T-helper 1 cell treated with Interleukin-12 subunit alpha and Interleukin-12 subunit beta and Interleukin-4 antibody, amounts not matched to agents 30 μg/mL and 1 μg/mL, for 36 hours (primary cell): Measurements from ENCODE around the gene PAGE1.

Experiments
- H3K27ac Mint-ChIP-seq: one replicate; pipeline ENCODE4 v1.8.0; 2021; ENCODE audit warnings: mild to moderate bottlenecking, mixed read lengths
- H3K27me3 Mint-ChIP-seq: one replicate; pipeline ENCODE4 v1.8.0; 2021; ENCODE audit warnings: low read depth, mixed read lengths
- H3K36me3 Mint-ChIP-seq: one replicate; pipeline ENCODE4 v1.8.0; 2021; ENCODE audit warnings: low read depth, mixed read lengths
- H3K4me1 Mint-ChIP-seq: one replicate; pipeline ENCODE4 v1.8.0; 2021; ENCODE audit warnings: low read depth, mixed read lengths
- H3K4me3 Mint-ChIP-seq: one replicate; pipeline ENCODE4 v1.8.0; 2021; ENCODE audit warnings: mild to moderate bottlenecking, moderate library complexity, mixed read lengths
- H3K9me3 Mint-ChIP-seq: one replicate; pipeline ENCODE4 v1.8.0; 2021; ENCODE audit warnings: mixed read lengths

PAGE1 gene

GRCh38 chrX:49664824-49665223 is 31.0 kb downstream of the PAGE1 start:
- Mint-ChIP-seq H3K9me3 (no peaks in the 10 kb centered on the region), H3K36me3 (no peaks in the 10 kb centered on the region), H3K27ac (no peak overlapping the region), H3K27me3 (no peaks in the 10 kb centered on the region), H3K4me1 (no peaks in the 10 kb centered on the region), H3K4me3 (no peak overlapping the region)

- Mint-ChIP-seq H3K27ac (no peak overlapping the region), H3K27me3 (no peaks in the 10 kb centered on the region), H3K36me3 (no peaks in the 10 kb centered on the region), H3K4me1 (no peaks in the 10 kb centered on the region), H3K9me3 (no peaks in the 10 kb centered on the region), H3K4me3 (no peak overlapping the region)
These were observed 33.9 kb downstream of the PAGE1 start for GRCh38 chrX:49661881-49662280.

DNA sequence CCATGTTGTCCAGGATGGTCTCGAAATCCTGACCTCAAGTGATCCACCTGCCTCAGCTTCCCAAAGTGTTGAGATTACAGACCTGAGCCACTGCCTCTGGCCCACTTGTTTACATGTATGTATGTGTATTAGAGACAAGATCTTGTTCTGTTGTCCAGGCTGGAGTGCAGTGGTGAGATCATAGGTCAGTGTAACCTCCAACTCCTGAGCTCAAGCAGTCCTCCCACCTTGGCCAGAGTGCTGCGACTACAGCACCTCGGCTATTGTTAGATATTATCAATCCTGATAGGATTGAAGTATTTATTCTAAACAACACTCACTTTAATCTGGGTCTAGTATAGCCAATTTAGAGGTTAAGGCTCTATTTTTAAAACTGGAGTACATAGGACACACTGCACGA is 36.0 kb downstream of the PAGE1 start:
- H3K4me3 Mint-ChIP-seq, result no peak overlapping the region
- H3K27ac Mint-ChIP-seq, result no peak overlapping the region
- H3K4me1 Mint-ChIP-seq, result no peaks in the 10 kb centered on the region
- no peaks in the 10 kb centered on the region for H3K36me3 Mint-ChIP-seq
- H3K27me3 Mint-ChIP-seq, result no peaks in the 10 kb centered on the region
- H3K9me3 Mint-ChIP-seq, result no peaks in the 10 kb centered on the region

- Mint-ChIP-seq H3K36me3 (no peaks in the 10 kb centered on the region), H3K27me3 (no peaks in the 10 kb centered on the region), H3K9me3 (no peaks in the 10 kb centered on the region), H3K4me1 (no peaks in the 10 kb centered on the region), H3K27ac (no peak overlapping the region), H3K4me3 (no peak overlapping the region)
These were observed 39.3 kb downstream of the PAGE1 start for GRCh38 chrX:49656533-49656932.

DNA sequence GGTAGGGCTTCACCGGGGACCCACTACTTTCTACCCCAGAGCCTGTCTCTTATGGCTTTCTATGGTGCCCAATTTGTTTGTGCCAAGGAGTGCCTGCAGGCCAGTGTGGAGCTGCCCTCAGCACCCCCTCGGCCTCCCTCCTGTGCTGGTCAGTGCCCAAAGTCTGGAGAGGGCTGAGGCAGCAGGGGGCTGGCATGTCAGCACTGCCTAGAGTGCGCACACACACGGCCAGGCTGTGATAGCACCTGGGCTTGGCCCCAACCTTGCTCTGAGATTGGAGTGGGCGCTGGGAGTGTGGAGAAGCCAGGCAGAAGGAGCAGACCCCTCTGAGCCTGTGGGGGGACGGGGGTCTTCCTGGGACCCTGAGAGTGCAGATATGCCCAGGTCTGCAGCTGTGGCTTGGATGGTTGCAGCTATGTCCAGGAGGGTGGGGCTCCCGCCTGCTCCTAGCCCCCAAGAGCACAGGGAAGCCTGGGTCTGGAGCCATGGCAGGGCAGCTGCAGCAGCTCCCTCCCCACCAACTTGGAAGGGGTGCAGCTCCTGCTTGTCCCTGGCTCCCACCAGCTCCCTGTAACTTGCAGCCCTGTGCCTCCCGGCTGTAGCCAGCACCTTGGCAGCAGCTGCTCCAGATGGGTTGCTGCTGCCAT is 50.7 kb downstream of the PAGE1 start:
- H3K4me3 Mint-ChIP-seq, result no peak overlapping the region
- no peaks in the 10 kb centered on the region for H3K9me3 Mint-ChIP-seq
- no peaks in the 10 kb centered on the region for H3K4me1 Mint-ChIP-seq
- no peak overlapping the region for H3K27ac Mint-ChIP-seq
- H3K36me3 Mint-ChIP-seq, result no peaks in the 10 kb centered on the region
- no peaks in the 10 kb centered on the region for H3K27me3 Mint-ChIP-seq
